CD4-positive, alpha-beta T cell treated with Interleukin-15 for 1 hour (primary cell): ENCODE results near the gene ARFGEF3.
"Not testable (repeated sequence)": the region's sequence is repeated elsewhere in the genome, so short reads cannot be mapped to it uniquely, and the experiment has no call there.

Experiments used
- DNase-seq: peaks from one replicate; pipeline ENCODE4 v3.0.0-alpha.2; 2020

ARFGEF3 gene, protein sequence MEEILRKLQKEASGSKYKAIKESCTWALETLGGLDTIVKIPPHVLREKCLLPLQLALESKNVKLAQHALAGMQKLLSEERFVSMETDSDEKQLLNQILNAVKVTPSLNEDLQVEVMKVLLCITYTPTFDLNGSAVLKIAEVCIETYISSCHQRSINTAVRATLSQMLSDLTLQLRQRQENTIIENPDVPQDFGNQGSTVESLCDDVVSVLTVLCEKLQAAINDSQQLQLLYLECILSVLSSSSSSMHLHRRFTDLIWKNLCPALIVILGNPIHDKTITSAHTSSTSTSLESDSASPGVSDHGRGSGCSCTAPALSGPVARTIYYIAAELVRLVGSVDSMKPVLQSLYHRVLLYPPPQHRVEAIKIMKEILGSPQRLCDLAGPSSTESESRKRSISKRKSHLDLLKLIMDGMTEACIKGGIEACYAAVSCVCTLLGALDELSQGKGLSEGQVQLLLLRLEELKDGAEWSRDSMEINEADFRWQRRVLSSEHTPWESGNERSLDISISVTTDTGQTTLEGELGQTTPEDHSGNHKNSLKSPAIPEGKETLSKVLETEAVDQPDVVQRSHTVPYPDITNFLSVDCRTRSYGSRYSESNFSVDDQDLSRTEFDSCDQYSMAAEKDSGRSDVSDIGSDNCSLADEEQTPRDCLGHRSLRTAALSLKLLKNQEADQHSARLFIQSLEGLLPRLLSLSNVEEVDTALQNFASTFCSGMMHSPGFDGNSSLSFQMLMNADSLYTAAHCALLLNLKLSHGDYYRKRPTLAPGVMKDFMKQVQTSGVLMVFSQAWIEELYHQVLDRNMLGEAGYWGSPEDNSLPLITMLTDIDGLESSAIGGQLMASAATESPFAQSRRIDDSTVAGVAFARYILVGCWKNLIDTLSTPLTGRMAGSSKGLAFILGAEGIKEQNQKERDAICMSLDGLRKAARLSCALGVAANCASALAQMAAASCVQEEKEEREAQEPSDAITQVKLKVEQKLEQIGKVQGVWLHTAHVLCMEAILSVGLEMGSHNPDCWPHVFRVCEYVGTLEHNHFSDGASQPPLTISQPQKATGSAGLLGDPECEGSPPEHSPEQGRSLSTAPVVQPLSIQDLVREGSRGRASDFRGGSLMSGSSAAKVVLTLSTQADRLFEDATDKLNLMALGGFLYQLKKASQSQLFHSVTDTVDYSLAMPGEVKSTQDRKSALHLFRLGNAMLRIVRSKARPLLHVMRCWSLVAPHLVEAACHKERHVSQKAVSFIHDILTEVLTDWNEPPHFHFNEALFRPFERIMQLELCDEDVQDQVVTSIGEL (N-terminal part only)

GRCh38 chr6:138161338-138162110 is at the start of gene ARFGEF3:
TSS of gene ARFGEF3 (plus strand) at chr6:138161939. CDS start at chr6:138162087, 148 bp downstream.
- peak; percentile 19 for DNase-seq

GRCh38 chr6:138113588-138114210 is 48.0 kb upstream of the ARFGEF3 start:
- no peak for DNase-seq

DNA sequence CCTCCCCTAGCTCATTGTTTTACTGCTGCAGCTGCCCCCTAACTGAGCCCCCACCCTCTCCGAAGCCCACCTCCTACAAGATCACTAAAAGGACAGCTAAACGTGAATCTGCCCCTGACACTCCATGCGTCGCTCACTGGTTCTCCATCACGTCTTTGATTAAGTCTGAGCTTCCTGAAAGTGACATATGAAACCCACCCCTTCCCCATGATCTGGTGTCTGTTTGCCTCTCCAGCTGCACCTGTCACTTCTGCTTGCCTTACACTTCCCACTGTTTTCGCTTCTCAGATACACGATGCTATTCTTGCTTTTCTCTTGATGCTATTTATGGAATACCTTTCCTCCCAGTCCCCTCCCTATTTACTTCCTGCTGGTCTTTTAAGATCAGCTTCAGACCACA is 46.5 kb upstream of the ARFGEF3 start:
- no peak for DNase-seq

DNA sequence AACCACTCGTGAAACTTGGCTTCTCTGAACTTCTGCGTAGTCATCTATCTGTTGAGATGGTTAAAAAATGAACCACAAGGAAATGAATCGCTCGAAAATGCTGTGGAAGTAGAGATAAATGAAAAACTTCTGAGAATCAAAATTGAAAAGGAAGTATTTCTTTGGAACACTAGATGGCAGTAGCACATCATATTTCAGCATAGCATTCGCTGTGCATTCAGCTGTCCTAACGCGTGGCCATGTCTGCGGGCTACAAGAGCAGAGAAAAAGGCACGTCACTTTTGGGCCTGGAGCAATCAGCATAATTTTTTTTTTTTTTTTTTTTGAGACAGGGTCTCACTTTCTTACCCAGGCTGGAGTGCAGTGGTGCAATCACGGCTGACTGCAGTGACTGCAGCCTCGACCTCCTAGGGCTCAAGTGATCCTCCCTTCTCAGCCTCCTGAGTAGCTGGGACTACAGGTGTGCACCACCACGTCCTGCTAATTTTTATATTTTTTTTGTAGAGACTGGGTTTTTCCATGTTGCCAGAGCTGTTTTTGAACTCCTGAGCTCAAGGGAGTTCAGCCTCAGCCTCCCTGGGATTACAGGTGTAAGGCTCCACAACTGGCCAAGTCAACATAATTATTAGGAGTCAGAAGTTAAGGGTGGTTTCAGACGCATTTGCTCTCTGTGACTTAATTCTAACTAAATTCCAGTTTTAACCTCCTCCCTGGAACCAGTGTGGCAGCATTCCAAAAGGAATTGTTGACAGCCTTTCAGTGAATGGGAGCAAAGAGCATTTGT is 45.7 kb upstream of the ARFGEF3 start:
- DNase-seq = peak; percentile 38

DNA sequence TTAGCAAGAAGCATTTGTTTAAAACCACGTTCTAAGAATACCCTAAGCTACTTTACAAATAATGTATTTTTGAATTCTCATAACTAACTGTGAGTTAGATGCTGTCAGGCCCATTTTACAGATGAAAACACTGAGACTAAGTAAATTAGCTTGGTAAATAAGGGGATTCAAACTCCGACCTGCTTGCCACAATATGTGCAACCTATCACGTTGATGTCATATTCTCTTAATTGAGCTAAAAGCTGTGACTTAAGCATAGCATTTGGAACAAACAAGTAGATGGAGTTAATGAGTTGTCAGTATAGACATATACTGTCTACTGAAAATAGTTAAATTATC is 45.1 kb upstream of the ARFGEF3 start:
- no peak for DNase-seq

GRCh38 chr6:138117376-138117914 is 44.3 kb upstream of the ARFGEF3 start:
- DNase-seq = no peak

DNA sequence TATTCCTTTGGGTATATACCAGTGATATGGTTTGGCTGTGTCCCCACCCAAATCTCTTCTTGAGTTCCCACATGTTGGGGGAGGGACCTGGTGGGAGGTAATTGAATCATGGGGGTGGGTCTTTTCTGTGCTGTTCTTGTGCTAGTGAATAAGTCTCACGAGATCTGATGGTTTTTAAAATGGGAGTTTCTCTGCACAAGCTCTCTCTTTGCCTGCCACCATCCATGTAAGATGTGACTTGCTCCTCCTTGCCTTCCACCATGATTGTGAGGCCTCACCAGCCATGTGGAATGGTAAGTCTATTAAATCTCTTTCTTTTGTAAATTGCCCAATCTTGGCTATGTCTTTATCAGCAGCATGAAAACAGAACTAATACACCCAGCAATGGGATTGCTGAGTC is 42.5 kb upstream of the ARFGEF3 start:
- not testable (repeated sequence) for DNase-seq

DNA sequence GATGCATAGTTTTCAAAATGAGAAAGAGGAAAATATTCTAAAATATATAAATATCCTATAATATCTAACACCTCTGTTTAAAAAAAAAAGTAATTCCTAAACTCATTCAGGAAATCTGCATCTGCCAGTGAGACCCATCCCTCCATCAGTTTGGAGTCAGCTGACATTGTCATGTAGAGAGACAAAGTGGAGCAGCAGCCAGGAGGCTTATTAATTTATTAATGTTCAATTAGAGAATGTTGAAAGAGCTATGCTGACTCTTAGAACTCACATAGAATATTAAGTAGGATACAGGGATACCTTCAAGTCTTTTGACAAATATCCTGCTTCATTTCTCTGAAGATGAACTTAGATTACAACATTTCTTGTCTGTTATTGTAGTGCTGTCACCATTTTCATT is 41.8 kb upstream of the ARFGEF3 start:
- DNase-seq = no peak

- no peak for DNase-seq
Measured at GRCh38 chr6:138124096-138124495, 37.6 kb upstream of the ARFGEF3 start.

DNA sequence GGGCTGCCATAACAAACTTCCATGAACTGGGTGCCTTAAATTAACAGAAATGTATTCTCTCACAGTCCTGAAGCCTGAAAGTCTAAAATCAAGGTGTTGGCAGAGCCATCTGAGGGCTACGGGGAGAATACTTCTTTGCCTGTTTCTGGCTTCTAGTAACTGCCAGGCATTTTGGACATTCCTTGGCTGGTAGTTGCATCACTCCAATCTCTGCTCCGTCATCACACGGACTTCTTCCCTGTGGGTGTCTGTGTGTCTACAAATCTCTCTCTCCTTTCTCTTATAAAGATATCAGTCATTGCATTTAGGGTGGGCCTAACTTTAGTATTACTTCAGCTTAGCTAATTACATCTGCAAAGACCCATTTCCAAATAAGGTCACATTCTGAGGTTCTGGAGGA is 33.6 kb upstream of the ARFGEF3 start:
- DNase-seq = no peak

- no peak for DNase-seq
Measured at GRCh38 chr6:138129190-138129589, 32.5 kb upstream of the ARFGEF3 start.

- DNase-seq = no peak
Measured at GRCh38 chr6:138142806-138143205, 18.9 kb upstream of the ARFGEF3 start.

GRCh38 chr6:138145402-138145801 is 16.3 kb upstream of the ARFGEF3 start:
- no peak for DNase-seq

DNA sequence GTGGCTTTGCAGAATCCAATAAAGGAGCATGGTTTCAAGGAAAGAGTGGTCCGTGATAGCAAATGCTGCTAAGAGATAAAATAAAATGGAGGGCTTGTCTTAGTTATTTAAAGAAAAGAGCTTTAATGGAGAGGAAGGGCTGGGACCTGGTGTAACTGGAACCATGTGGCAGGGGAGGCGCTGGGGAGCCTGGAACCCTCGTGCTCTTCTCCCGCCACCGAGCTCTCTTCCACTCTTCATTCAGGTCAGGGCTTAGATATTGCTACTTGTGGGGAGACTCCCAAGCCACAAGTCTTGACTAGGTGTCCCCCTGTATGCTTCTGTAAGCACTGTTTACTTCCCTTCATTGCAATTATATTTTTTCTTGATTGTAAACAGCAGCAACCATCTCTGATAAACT is 15.2 kb upstream of the ARFGEF3 start:
- DNase-seq = no peak

DNA sequence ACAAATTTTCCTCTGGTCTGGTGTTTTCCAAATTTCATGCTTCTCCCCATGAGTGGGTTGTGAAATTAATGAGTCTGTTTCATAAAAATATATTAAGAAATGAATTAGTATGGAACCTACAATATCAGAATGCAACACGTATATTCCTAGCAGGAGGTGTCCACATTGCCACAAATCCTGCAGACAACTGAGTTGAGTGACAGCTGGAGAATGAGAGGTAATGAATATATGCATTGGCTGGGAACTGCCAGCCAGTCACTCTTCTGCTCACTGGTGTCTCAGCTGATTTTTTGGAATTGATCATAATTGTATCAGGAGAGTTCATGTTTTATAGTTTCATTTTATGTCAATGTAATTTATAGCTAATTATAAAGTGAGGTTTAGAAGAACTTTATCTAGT is 6.3 kb upstream of the ARFGEF3 start:
- DNase-seq = no peak

DNA sequence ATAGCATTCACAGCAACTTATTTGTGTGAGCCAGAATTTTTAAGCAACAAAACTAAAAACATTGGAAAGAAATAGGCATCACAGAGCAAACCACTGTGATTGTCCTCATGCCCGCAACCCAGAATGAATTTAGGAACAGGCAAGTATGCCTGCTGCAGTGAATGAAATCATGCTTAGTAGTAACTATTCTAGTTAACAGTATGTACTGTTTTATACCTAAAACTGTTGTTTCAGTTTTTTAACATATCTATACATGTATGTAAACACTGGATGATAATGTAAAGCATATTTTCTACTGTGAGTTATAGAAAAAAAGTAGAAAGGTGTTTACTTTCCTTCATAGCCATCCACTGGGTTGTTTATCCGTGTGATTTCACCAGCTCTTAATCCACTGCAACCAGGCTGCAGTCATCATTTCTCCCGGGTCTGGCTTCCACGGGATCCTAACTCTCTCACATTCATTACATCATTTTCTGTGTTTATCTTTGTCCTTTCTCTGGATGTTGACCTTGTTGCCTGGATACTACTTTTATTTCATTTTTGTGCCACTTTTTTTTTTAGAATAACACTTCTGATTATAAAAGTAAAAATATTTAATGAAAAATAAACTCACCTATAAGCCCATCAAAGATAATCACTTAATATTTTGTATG is 3.6 kb upstream of the ARFGEF3 start:
- no peak for DNase-seq

DNA sequence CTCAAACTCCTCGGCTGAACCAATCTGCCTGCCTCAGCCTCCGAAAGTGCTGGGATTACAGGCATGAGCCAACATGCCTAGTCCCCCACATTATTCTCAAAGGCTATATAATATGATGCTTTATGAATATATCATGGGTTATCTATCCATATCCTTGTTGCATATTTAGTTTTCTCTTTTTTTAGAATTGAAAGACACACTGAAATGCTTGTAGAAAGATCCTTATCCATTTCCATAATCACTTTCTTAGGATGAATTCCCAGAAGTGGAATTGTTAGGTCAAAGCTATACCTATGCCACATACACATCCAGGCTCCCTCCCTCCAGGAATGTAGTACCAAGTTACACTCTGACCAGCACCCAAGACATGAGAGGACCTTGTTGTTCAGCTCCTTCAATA is 2.5 kb upstream of the ARFGEF3 start:
- DNase-seq = no peak

GRCh38 chr6:138160329-138161087 is 1.2 kb upstream of the ARFGEF3 start:
- DNase-seq = no peak

GRCh38 chr6:138161088-138161337 is 726 bp upstream of the ARFGEF3 start:
- DNase-seq = no peak
